Measurements from ENCODE around the gene CD74.

Gene CD74

GRCh38 chr5:150372639-150373038 lies 40.1 kb downstream of the CD74 start:
- no peak for TF ChIP-seq CTCF (IDR thresholded peaks at IDR 0.05; ENCODE audit: low read depth, low read length, missing control alignments)
- no peak for DNase-seq (ENCODE audit: extremely low read depth, low read depth)

GRCh38 chr5:150368526-150368925 lies 44.2 kb downstream of the CD74 start:
- no peak for DNase-seq (ENCODE audit: extremely low read depth, low read depth)
- TF ChIP-seq CTCF (IDR thresholded peaks at IDR 0.05; ENCODE audit: low read depth, low read length, missing control alignments) = no peak
- H3K4me3 ChIP-seq (replicated peaks; ENCODE audit: low read depth, low read length) = no peak overlapping the region

More at GRCh38 chr5:150372639-150373038, 40.1 kb downstream of the CD74 start:
- H3K4me3 ChIP-seq (replicated peaks; ENCODE audit: low read depth, low read length) = no peak overlapping the region

GRCh38 chr5:150364004-150364403 lies 48.7 kb downstream of the CD74 start:
- H3K4me3 ChIP-seq (replicated peaks; ENCODE audit: low read depth, low read length) = no peak overlapping the region
- no peak for DNase-seq (ENCODE audit: extremely low read depth, low read depth)
- no peak for TF ChIP-seq CTCF (IDR thresholded peaks at IDR 0.05; ENCODE audit: low read depth, low read length, missing control alignments)

GRCh38 chr5:150363185-150363584 lies 49.5 kb downstream of the CD74 start:
- TF ChIP-seq CTCF (IDR thresholded peaks at IDR 0.05; ENCODE audit: low read depth, low read length, missing control alignments) = no peak
- no peak overlapping the region for H3K4me3 ChIP-seq (replicated peaks; ENCODE audit: low read depth, low read length)
- DNase-seq (ENCODE audit: extremely low read depth, low read depth) = no peak

- no peak overlapping the region for H3K4me3 ChIP-seq (replicated peaks; ENCODE audit: low read depth, low read length)
- no peak for TF ChIP-seq CTCF (IDR thresholded peaks at IDR 0.05; ENCODE audit: low read depth, low read length, missing control alignments)
- no peak for DNase-seq (ENCODE audit: extremely low read depth, low read depth)
These were observed 51.4 kb downstream of the CD74 start for GRCh38 chr5:150361301-150361700.

- DNase-seq (ENCODE audit: extremely low read depth, low read depth) = no peak
- TF ChIP-seq CTCF (IDR thresholded peaks at IDR 0.05; ENCODE audit: low read depth, low read length, missing control alignments) = no peak
These were observed 54.2 kb downstream of the CD74 start for GRCh38 chr5:150358261-150359095.

More at GRCh38 chr5:150358261-150359095, 54.2 kb downstream of the CD74 start:
- H3K4me3 ChIP-seq (replicated peaks; ENCODE audit: low read depth, low read length) = peak overlapping the region; percentile 98

Data from HFF-Myc (cell line).